SJCRH30 (cell line): ENCODE measurements around the gene ASIC2. TPM values are rescaled to one million over a fixed set of nuclear protein-coding genes. Genes with fewer than 3 reads are reported as not detected.

ENCODE experiments used
- DNase-seq, 2 experiments: peaks; one replicate each; pipeline ENCODE4 v3.0.0-alpha.2; 2015 to 2020
- H3K27ac ChIP-seq: fragments of 250-450 bp; sonication (Bioruptor Pico); 2 replicates; pipeline ENCODE4 v1.5.1; 2020; ENCODE audit warnings: mild to moderate bottlenecking, moderate library complexity
- H3K27me3 ChIP-seq: fragments of 250-450 bp; sonication (Bioruptor Pico); 2 replicates; pipeline ENCODE4 v1.5.1; 2020; ENCODE audit warnings: mild to moderate bottlenecking, moderate library complexity
- H3K36me3 ChIP-seq: fragments of 250-450 bp; sonication (Bioruptor Pico); 2 replicates; pipeline ENCODE4 v1.5.1; 2020; ENCODE audit warnings: mild to moderate bottlenecking, moderate library complexity
- H3K4me1 ChIP-seq: fragments of 250-450 bp; sonication (Bioruptor Pico); 2 replicates; pipeline ENCODE4 v1.5.1; 2020; ENCODE audit warnings: mild to moderate bottlenecking, moderate library complexity
- H3K4me3 ChIP-seq: fragments of 250-450 bp; sonication (Bioruptor Pico); 2 replicates; pipeline ENCODE4 v1.5.1; 2020; ENCODE audit warnings: mild to moderate bottlenecking, moderate library complexity
- H3K9me3 ChIP-seq: fragments of 250-450 bp; sonication (Bioruptor Pico); replicated peaks from 2 replicates; pipeline ENCODE4 v1.5.1; 2020; ENCODE audit warnings: mild to moderate bottlenecking, moderate library complexity
- total RNA-seq: library from RNA; depleted of rRNA; stranded (reverse); fragments of >200 nt; shearing (Covaris generic); gene quantifications from 2 replicates; pipeline ENCODE4 v1.2.3, GENCODE V29; 2014

The ASIC2 gene
- total RNA-seq, 1 experiment from 2014 or later, result not detected

DNA sequence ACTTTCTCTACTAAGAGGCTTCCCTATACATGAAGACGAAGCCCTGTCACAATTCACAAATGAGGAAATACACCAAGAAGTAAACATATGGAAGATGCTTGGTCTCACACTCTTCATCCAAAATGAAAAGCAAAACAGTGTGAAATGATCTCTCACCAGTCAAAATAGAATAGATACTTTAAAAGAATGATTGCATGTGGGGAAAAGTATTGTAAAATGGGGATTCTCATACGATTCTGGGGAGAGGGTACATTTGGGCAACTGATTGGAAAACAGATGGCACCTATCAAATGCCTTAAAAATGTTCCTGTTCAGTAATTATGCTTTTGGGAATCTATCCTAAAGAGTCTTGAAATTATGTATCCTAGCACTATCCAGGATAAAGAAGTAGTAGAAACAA, 78.1 kb downstream of the ASIC2 start:
- DNase-seq, result no peak
- H3K27me3 ChIP-seq, result peaks cover 19% of the 10 kb centered on the region
- no peak overlapping the region for H3K27ac ChIP-seq
- no peaks in the 10 kb centered on the region for H3K9me3 ChIP-seq
- H3K4me1 ChIP-seq, result no peaks in the 10 kb centered on the region
- no peak overlapping the region for H3K4me3 ChIP-seq
- no peaks in the 10 kb centered on the region for H3K36me3 ChIP-seq

DNA sequence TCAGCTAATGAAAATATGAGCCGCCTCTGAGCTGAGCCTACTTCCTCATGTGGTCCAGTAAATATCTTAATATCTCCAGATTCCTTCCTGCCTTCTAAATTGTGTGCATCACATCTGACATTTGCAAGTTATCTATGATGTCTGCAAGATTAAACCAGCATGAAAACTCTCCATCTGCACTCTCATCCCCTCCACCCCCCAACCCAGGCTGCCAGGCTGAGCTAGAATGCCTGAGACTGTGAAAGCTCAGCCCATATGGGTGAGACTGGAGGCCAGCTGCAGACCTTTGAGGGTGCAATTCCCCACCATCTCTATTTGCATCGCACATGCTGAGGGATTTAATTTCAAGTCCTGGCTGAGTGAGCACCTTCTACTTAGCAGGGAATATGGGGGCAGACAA, 82.8 kb downstream of the ASIC2 start:
- Histone ChIP-seq H3K4me3 (no peak overlapping the region), H3K9me3 (no peaks in the 10 kb centered on the region), H3K27me3 (peaks cover 12% of the 10 kb centered on the region; the same call in 1 of the 2 replicates), H3K27ac (no peak overlapping the region), H3K36me3 (no peaks in the 10 kb centered on the region), H3K4me1 (no peaks in the 10 kb centered on the region)
- no peak for DNase-seq

DNA sequence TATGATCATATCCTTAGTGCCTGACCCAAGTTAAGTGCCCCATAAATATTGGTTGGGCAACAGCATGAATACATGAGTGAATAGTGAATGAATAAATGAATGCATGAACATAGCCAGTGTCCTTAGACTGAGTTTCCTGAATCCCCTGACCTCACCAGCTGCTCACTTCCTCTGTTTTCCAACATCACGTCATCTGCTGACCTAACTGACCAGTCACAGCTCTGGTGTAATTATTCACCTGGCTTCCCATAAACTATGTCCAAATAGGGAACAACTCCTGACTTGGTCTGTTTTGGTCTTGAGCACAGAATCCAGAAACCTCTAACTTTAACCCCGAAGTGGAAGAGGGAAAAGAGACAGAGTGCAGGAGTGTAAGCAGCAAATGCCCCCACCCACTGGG, 83.4 kb downstream of the ASIC2 start:
- H3K27ac ChIP-seq, result no peak overlapping the region
- no peak overlapping the region for H3K4me3 ChIP-seq
- no peaks in the 10 kb centered on the region for H3K36me3 ChIP-seq
- no peak for DNase-seq
- peaks cover 12% of the 10 kb centered on the region; the same call in 1 of the 2 replicates for H3K27me3 ChIP-seq
- H3K9me3 ChIP-seq, result no peaks in the 10 kb centered on the region
- no peaks in the 10 kb centered on the region for H3K4me1 ChIP-seq

DNA sequence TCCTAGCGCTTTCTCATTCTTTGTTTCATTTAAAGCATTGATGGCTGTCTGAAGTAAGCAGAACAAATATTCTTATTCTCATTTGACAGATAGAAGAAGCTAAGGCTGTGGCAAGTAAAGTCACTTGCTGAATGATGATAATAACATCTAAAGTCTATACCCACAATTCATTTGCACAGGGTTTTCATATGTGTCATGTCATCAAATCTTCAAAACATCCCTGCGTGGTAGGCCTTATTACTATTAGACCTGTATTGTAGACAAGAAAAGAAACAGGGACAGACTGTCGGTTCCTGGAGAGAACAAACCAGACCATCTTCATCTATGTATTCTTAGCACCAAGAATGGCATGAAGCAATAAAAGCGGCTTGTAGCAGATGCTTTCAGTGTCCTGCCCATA, 85.9 kb downstream of the ASIC2 start:
- no peak for DNase-seq
- H3K36me3 ChIP-seq, result no peaks in the 10 kb centered on the region
- no peak overlapping the region for H3K4me3 ChIP-seq
- no peaks in the 10 kb centered on the region for H3K4me1 ChIP-seq
- H3K27ac ChIP-seq, result no peak overlapping the region
- H3K27me3 ChIP-seq, result peaks cover 12% of the 10 kb centered on the region; the same call in 1 of the 2 replicates
- no peaks in the 10 kb centered on the region for H3K9me3 ChIP-seq

DNA sequence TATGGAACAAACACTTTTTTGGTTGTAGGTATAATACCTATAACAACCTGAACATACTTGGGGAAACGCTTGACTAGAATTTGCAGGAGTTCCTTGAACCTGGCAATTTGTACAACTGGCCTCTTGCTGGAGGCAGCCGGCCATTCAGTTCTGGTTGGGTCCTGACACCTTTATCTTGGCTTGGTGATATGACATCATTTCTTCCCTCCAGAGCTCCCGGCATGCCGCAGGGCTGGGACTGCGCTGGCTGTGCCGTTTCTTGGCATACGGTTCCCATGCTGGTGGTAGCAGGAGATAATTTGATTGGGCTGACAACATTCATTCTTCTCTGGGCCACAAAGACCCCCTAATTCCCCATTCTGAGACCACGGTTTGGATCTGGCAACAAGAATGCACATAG, 87.5 kb downstream of the ASIC2 start:
- no peaks in the 10 kb centered on the region for H3K4me1 ChIP-seq
- no peaks in the 10 kb centered on the region for H3K9me3 ChIP-seq
- no peaks in the 10 kb centered on the region for H3K36me3 ChIP-seq
- no peak overlapping the region for H3K4me3 ChIP-seq
- no peak overlapping the region for H3K27ac ChIP-seq
- peaks cover 8% of the 10 kb centered on the region; the same call in 1 of the 2 replicates for H3K27me3 ChIP-seq
- no peak for DNase-seq

DNA sequence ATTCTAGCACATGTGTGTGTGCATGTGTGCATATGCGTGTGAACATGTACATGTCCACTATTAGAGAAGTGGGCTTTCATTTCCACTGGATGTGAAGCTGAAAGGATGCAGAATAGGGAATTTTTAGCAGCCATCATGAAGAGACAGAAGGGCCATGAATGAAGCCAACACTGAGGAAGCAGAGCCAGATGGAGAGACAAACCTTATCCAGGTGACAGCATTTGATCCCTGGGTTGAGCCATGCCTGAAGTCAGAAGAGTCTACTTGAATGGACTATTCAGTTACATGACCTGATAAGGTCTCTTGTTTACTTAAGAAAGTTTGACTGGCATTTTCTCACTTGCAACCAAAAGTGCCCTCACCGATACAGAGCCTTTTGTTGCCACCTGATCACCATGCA, 88.4 kb downstream of the ASIC2 start:
- Histone ChIP-seq H3K27me3 (peaks cover 8% of the 10 kb centered on the region; the same call in 1 of the 2 replicates), H3K9me3 (no peaks in the 10 kb centered on the region), H3K27ac (no peak overlapping the region), H3K4me3 (no peak overlapping the region), H3K36me3 (no peaks in the 10 kb centered on the region), H3K4me1 (no peaks in the 10 kb centered on the region)
- DNase-seq, result no peak

DNA sequence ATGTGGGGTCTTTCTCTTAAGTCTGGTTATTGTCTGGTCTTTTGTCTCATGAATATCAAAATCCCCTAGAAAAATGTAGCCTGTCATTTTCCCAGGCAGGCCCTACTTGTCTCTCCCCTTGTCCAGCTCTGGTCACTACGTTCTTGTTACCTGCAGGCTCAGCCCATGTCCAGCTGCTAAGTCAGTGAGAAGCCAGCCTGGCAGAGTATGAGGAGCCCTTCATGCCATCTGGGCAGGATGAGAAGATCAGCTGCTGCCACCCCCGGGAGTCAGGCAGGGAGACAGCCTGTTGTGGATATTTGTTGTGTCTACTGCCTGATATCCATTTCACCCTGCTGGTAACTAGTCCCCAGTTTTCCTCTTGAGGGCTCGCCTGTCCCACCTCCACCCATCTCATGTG, 88.9 kb downstream of the ASIC2 start:
- Histone ChIP-seq H3K36me3 (no peaks in the 10 kb centered on the region), H3K4me3 (no peak overlapping the region)
- no peak for DNase-seq

DNA sequence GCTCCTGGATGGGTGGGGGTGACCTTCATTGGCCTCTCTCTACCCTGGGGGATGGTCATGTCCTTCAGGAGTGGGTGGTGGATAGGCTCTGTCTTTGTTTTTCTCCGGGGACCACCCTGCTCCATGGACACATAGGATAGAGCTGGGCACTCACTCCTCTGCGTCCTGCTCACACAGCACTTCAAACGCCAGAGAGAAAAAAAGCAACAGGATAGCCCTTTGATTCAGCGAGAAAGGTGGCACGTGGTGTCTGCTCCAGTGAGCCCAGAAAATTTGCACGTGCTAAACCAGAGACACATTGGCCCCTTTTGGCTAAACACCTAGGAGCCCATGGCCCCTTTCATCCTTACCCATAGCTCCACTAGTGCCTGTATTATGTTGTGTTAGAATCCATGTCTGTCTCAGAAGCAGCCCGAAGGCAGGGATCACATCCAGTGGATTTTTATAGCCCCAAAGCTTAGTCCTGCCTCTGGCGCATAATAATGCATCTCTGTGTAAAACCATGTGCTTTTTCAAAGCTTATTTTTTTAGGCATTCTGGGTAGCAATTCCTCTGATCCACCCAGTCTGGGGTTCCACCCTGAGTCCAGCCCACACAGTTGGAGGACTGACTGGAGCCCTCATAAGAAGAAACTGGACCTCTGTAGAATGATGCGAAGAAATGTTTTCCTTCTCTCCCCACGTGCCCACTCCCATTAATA, 90.1 kb downstream of the ASIC2 start:
- H3K4me3 ChIP-seq, result no peak overlapping the region
- 0 out of 2 replicates have a peak, but pooled peaks cover 4% of the 10 kb centered on the region for H3K27me3 ChIP-seq
- no peak overlapping the region for H3K27ac ChIP-seq
- no peaks in the 10 kb centered on the region for H3K9me3 ChIP-seq
- no peaks in the 10 kb centered on the region for H3K4me1 ChIP-seq
- no peaks in the 10 kb centered on the region for H3K36me3 ChIP-seq
- DNase-seq, result no peak

More for the DNA sequence above, 88.9 kb downstream of the ASIC2 start:
- H3K9me3 ChIP-seq, result no peaks in the 10 kb centered on the region
- H3K4me1 ChIP-seq, result no peaks in the 10 kb centered on the region
- no peak overlapping the region for H3K27ac ChIP-seq
- H3K27me3 ChIP-seq, result 0 out of 2 replicates have a peak, but pooled peaks cover 4% of the 10 kb centered on the region

DNA sequence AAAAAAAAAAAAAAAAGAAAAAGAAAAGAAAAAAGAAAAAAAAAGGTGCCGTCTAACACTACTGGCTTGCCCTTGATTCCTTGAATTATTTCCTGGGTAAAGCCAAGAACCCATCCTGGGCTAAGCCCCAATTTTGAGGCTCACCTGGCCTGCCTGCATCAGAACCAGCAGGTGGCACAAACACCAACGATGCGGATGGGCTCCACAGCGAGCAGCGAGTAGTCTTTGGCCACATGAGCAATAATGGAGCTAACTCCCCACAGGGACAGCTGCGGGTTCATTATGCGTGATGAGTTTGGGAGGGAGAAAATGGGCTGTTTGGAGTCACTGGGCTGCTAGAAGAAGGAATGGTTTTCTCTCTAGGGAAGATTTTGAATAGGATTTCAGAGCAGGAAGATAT, 91.1 kb downstream of the ASIC2 start:
- H3K27ac ChIP-seq, result no peak overlapping the region
- no peaks in the 10 kb centered on the region for H3K4me1 ChIP-seq
- no peak overlapping the region for H3K4me3 ChIP-seq
- no peaks in the 10 kb centered on the region for H3K36me3 ChIP-seq
- H3K27me3 ChIP-seq, result no peaks in the 10 kb centered on the region
- H3K9me3 ChIP-seq, result no peaks in the 10 kb centered on the region
- no peak for DNase-seq

DNA sequence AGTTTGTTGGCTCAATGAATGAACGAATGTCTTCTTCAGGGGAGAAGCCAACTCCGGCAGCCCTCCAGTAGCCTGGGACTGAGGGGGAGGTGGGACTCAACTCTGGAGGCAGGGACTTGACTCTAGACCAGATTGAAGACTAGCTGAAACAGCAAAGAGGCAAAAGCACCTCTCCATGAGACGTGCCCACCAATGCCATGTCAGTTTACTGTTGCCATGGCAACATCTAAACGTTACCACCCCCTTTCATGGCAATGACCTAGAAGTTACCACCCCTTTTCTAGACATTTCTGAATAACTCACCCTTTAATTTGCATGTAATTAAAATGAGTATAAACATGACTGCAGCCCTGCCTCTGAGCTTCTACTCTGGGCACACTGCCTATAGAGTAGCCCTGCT, 91.8 kb downstream of the ASIC2 start:
- no peak for DNase-seq
- Histone ChIP-seq H3K36me3 (no peaks in the 10 kb centered on the region), H3K4me3 (no peak overlapping the region)

DNA sequence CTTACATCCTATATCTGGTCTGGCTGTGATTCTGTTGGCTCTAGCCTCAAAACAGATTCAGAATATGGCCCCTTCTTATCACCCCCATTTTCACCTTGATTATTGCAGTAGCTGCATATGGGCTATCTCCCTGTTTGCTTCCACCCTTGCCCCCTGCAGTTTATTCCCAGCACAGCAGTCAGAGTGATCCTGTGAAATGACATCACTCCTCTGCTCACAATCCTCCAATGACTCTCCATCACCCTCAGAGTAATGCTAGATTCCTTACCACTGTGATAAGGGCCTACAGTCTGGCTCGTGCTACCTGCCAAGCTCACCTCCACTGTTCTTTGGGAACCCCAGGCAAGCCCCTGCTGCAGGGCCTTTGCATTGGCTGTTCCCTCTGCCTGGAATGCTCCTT, 92.5 kb downstream of the ASIC2 start:
- Histone ChIP-seq H3K36me3 (no peaks in the 10 kb centered on the region), H3K4me1 (no peaks in the 10 kb centered on the region), H3K27me3 (no peaks in the 10 kb centered on the region), H3K27ac (no peak overlapping the region), H3K9me3 (no peaks in the 10 kb centered on the region), H3K4me3 (no peak overlapping the region)
- DNase-seq, result peak in 1 of 2 experiments; percentile 7

More for the DNA sequence above, 91.8 kb downstream of the ASIC2 start:
- H3K27me3 ChIP-seq, result no peaks in the 10 kb centered on the region
- no peak overlapping the region for H3K27ac ChIP-seq
- H3K9me3 ChIP-seq, result no peaks in the 10 kb centered on the region
- H3K4me1 ChIP-seq, result no peaks in the 10 kb centered on the region

DNA sequence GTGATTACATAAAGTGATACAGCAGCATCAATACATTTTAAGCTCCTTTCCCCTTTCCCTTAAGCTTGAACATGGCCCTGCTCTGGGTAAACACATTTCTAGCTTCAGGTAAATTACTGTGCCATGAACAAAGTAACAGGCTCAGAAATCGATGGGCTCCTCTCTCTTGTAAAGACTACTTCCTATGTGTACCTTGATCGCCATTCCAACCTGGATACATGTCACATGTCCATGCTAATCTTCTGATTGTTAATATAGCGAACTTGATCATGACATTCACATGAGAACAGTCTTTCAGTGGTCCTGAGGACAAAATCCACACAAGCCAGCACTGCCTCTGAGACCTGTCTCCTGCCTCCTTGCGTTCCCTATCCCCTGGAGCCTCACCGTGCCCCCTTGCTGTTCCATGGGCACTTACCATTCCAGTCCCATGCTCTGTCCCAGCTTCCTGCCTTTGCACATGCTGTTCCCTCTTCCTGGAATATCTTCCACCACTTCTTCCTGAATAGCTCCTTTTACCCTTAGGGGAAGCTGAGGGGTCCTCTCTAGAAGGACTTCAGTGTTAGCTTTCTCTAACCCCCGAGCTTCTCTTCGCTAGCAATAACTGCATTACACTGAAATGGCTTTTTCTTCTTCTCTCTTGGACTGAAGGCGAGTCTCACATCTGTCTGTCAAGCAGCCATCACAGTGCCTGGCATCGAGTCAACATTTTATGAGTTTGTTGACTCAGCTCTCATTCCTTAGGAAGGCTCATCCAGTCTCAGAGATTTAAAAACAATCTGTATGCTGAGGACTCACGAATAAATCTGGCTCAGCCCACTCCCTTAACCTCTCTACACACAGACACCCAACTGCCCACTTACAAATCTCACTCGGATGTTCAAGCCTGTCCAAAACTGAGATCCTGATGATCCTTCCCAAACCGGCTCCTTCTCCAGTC, 93.3 kb downstream of the ASIC2 start:
- H3K9me3 ChIP-seq, result no peaks in the 10 kb centered on the region
- H3K27ac ChIP-seq, result no peak overlapping the region
- H3K4me3 ChIP-seq, result no peak overlapping the region
- H3K36me3 ChIP-seq, result no peaks in the 10 kb centered on the region
- H3K4me1 ChIP-seq, result no peaks in the 10 kb centered on the region
- H3K27me3 ChIP-seq, result no peaks in the 10 kb centered on the region
- DNase-seq, result no peak

DNA sequence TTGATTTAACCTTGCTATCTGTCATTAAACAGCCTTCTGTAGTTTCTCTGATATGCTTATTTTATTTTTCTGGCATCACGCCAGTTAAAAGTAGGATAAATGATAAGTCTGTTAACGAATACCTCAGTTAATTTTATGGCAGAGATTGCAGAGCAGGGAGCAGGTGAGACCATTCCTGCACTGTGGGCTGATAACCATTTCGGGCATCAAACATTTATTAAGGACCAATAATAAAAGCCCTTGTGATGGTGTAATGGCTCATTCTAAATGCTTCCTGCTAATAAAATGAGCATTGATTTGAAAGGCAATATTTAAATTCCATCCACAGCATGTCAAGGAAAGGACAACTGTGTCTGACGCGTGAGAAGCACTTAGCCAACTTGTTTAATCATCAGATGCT, 94.1 kb downstream of the ASIC2 start:
- H3K4me1 ChIP-seq, result no peaks in the 10 kb centered on the region
- no peak overlapping the region for H3K4me3 ChIP-seq
- H3K9me3 ChIP-seq, result no peaks in the 10 kb centered on the region
- no peaks in the 10 kb centered on the region for H3K36me3 ChIP-seq
- no peak for DNase-seq
- H3K27me3 ChIP-seq, result no peaks in the 10 kb centered on the region; the same call in 1 of the 2 replicates
- no peak overlapping the region for H3K27ac ChIP-seq

DNA sequence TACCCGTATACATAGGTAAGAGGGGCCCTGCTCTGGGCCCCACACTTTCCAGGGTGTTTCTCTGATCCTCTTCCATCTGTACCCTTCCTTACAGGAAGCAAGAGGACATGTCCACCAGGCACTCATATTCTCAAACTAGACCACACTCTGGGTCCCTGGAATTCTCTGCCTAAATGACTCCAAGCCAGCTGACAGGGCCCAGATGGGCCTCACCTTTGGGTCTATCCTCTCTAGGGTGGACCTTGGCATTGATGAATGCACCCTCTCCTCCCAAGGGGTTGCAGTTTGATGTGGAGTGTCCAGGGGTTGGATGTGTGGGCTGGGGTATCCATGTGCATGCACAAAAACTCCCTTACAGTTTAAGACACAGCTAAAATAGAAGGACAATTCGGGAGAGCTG, 95.8 kb downstream of the ASIC2 start:
- Histone ChIP-seq H3K4me3 (no peak overlapping the region), H3K27ac (no peak overlapping the region), H3K9me3 (no peaks in the 10 kb centered on the region), H3K4me1 (no peaks in the 10 kb centered on the region), H3K36me3 (no peaks in the 10 kb centered on the region), H3K27me3 (peaks cover 9% of the 10 kb centered on the region; the same call in 1 of the 2 replicates)
- no peak for DNase-seq

DNA sequence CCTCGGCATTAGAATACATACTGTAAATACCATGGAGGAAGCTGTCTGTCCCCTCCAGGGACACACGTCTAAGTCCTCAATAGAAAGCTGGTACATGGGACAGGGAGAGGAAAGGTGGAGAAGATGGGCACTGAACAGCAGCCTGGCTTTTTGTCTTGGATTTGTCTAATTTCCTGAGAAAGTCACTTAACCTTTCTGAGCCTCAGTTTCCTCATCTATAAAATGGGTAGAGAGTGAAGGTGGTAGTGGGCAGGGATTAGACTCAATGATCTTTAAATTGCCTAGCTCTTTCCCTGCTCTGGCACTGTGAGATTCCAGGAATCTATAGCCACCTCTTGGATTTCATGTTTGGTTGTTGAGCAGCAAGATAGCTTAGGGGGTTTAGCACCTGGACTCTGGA, 96.2 kb downstream of the ASIC2 start:
- Histone ChIP-seq H3K4me3 (no peak overlapping the region), H3K27ac (no peak overlapping the region), H3K36me3 (no peaks in the 10 kb centered on the region), H3K27me3 (peaks cover 10% of the 10 kb centered on the region; the same call in 1 of the 2 replicates), H3K9me3 (no peaks in the 10 kb centered on the region), H3K4me1 (no peaks in the 10 kb centered on the region)
- no peak for DNase-seq
